GM19328 (cell line): ENCODE results near the gene FUT8.
"Not testable (repeated sequence)": the region's sequence is repeated elsewhere in the genome, so short reads cannot be mapped to it uniquely, and the experiment has no call there.

Experiments
- ATAC-seq: cut with Tn5 transposase; IDR thresholded peaks from one replicate; pipeline ENCODE4 v1.9.1; 2021; ENCODE audit warnings: mild to moderate bottlenecking, moderate library complexity; ENCODE audit not compliant: unreplicated experiment

The FUT8 gene

GRCh38 chr14:65446159-65446558 is 33.6 kb downstream of the FUT8 start:
- ATAC-seq = no peak

GRCh38 chr14:65449647-65450046 is 37.1 kb downstream of the FUT8 start:
- no peak for ATAC-seq

- no peak for ATAC-seq
Observed at GRCh38 chr14:65453807-65454480, 41.4 kb downstream of the FUT8 start.

- no peak for ATAC-seq
Observed at GRCh38 chr14:65456247-65456646, 43.7 kb downstream of the FUT8 start.

GRCh38 chr14:65461730-65462129 is 49.2 kb downstream of the FUT8 start:
- peak; percentile 8 for ATAC-seq

GRCh38 chr14:65462411-65462810 is 49.9 kb downstream of the FUT8 start:
- ATAC-seq = peak; percentile 57

- no peak for ATAC-seq
Observed at GRCh38 chr14:65465584-65465983, 53.1 kb downstream of the FUT8 start.

GRCh38 chr14:65467926-65468325 is 55.4 kb downstream of the FUT8 start:
- ATAC-seq = not testable (repeated sequence)

- ATAC-seq = no peak
Observed at GRCh38 chr14:65469903-65470302, 57.4 kb downstream of the FUT8 start.

- ATAC-seq = no peak
Observed at GRCh38 chr14:65470404-65470880, 57.9 kb downstream of the FUT8 start.

GRCh38 chr14:65471038-65471878 is 58.7 kb downstream of the FUT8 start:
- ATAC-seq = no peak

- ATAC-seq = no peak
Observed at GRCh38 chr14:65472189-65472588, 59.7 kb downstream of the FUT8 start.

GRCh38 chr14:65476273-65476941 is 63.9 kb downstream of the FUT8 start:
- no peak for ATAC-seq

GRCh38 chr14:65476942-65477318 is 64.4 kb downstream of the FUT8 start:
- no peak for ATAC-seq

GRCh38 chr14:65478017-65478416 is 65.5 kb downstream of the FUT8 start:
- ATAC-seq = no peak

- no peak for ATAC-seq
Observed at GRCh38 chr14:65478596-65478995, 66.1 kb downstream of the FUT8 start.

- no peak for ATAC-seq
Observed at GRCh38 chr14:65479386-65479785, 66.9 kb downstream of the FUT8 start.

GRCh38 chr14:65482757-65483438 is 70.4 kb downstream of the FUT8 start:
- ATAC-seq = no peak

GRCh38 chr14:65483647-65484046 is 71.1 kb downstream of the FUT8 start:
- no peak for ATAC-seq

- no peak for ATAC-seq
Observed at GRCh38 chr14:65485516-65485915, 73.0 kb downstream of the FUT8 start.

- no peak for ATAC-seq
Observed at GRCh38 chr14:65486863-65487262, 74.3 kb downstream of the FUT8 start.
